HG03060 (cell line): Measurements from ENCODE around the gene DDO.
"Not testable (repeated sequence)": the region's sequence is repeated elsewhere in the genome, so short reads cannot be mapped to it uniquely, and the experiment has no call there.

ENCODE experiments used
- ATAC-seq: cut with Tn5 transposase; IDR thresholded peaks from one replicate; pipeline ENCODE4 v1.9.1; 2021; ENCODE audit warnings: low read depth, moderate number of reproducible peaks; ENCODE audit not compliant: unreplicated experiment

The DDO gene

GRCh38 chr6:110350593-110350992 lies 64.8 kb downstream of the DDO start:
- not testable (repeated sequence) for ATAC-seq

- no peak for ATAC-seq
These were observed 66.2 kb downstream of the DDO start for GRCh38 chr6:110348961-110349690.

GRCh38 chr6:110345025-110345424 lies 70.3 kb downstream of the DDO start:
- no peak for ATAC-seq

GRCh38 chr6:110342759-110343158 lies 72.6 kb downstream of the DDO start:
- no peak for ATAC-seq
